Measurements from ENCODE around the gene OSCP1.
"Not testable (repeated sequence)": the region's sequence is repeated elsewhere in the genome, so short reads cannot be mapped to it uniquely, and the experiment has no call there.

Gene OSCP1

GRCh38 chr1:36450270-36450918 is at the start of gene OSCP1:
OSCP1 (minus strand) TSS chr1:36450451; CDS start chr1:36450369, 82 bp downstream.
- peak within 1 kb of the TSS; percentile 78 for H3K9ac ChIP-seq (ENCODE audit: low read length)
- peaks cover 7% of the 10 kb centered on the region for H3K36me3 ChIP-seq (ENCODE audit: insufficient read depth, low read length)
- H3K4me1 ChIP-seq (ENCODE audit: insufficient read depth, low read length) = peaks cover 7% of the 10 kb centered on the region
- no peaks in the 10 kb centered on the region for H3K27me3 ChIP-seq (ENCODE audit: control insufficient read depth in 1 of 2, insufficient read depth in 2 of 2, low read length in 2 of 2)
- peak within 1 kb of the TSS; percentile 59 to 91 for H3K4me3 ChIP-seq (ENCODE audit: low read depth in 1 of 2, low read length in 2 of 2)
- peak within 1 kb of the TSS; percentile 86 for H3K27ac ChIP-seq (ENCODE audit: low read depth, low read length)
- H3K9me3 ChIP-seq (ENCODE audit: low read length) = no peaks in the 10 kb centered on the region

- H3K9me3 ChIP-seq (ENCODE audit: low read length) = no peaks in the 10 kb centered on the region
- no peak overlapping the region for H3K27ac ChIP-seq (ENCODE audit: low read depth, low read length)
- H3K4me1 ChIP-seq (ENCODE audit: insufficient read depth, low read length) = no peaks in the 10 kb centered on the region
- H3K27me3 ChIP-seq (ENCODE audit: control insufficient read depth in 1 of 2, insufficient read depth in 2 of 2, low read length in 2 of 2) = peaks cover 0 to 4% of the 10 kb centered on the region in 2 donors
- H3K4me3 ChIP-seq (ENCODE audit: low read depth in 1 of 2, low read length in 2 of 2) = no peak overlapping the region
- no peaks in the 10 kb centered on the region for H3K36me3 ChIP-seq (ENCODE audit: insufficient read depth, low read length)
- no peak overlapping the region for H3K9ac ChIP-seq (ENCODE audit: low read length)
These were observed 47.0 kb upstream of the OSCP1 start for GRCh38 chr1:36497207-36497606.

DNA sequence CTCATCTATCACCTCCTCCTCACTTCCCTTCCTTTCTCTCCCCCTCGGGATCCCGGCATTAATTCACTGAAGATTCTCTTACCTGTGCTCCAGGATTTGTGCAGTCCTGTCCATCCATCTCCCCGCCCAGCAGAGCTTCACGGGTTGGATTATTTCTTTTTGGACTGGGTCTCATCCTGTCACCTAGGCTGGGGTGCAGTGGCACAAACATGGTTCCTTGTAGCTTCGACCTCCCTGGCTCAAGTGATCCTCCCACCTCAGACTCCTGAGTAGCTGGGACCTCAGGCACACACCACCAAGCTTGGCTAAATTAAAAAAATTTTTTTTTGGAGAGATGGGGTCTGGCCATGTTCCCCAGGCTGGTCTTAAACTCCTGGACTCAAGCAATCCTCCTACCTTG is 44.7 kb upstream of the OSCP1 start:
- Histone ChIP-seq H3K4me1 (ENCODE audit: insufficient read depth, low read length) (no peaks in the 10 kb centered on the region), H3K27ac (ENCODE audit: low read depth, low read length) (no peak overlapping the region), H3K36me3 (ENCODE audit: insufficient read depth, low read length) (no peaks in the 10 kb centered on the region), H3K4me3 (ENCODE audit: low read depth in 1 of 2, low read length in 2 of 2) (no peak overlapping the region), H3K9me3 (ENCODE audit: low read length) (no peaks in the 10 kb centered on the region), H3K9ac (ENCODE audit: low read length) (no peak overlapping the region), H3K27me3 (ENCODE audit: control insufficient read depth in 1 of 2, insufficient read depth in 2 of 2, low read length in 2 of 2) (peaks cover 0 to 5% of the 10 kb centered on the region in 2 donors)

- Histone ChIP-seq H3K27ac (ENCODE audit: low read depth, low read length) (no peak overlapping the region), H3K9me3 (ENCODE audit: low read length) (no peaks in the 10 kb centered on the region), H3K4me1 (ENCODE audit: insufficient read depth, low read length) (no peaks in the 10 kb centered on the region), H3K27me3 (ENCODE audit: control insufficient read depth in 1 of 2, insufficient read depth in 2 of 2, low read length in 2 of 2) (peaks cover 0 to 5% of the 10 kb centered on the region in 2 donors), H3K4me3 (ENCODE audit: low read depth in 1 of 2, low read length in 2 of 2) (no peak overlapping the region), H3K9ac (ENCODE audit: low read length) (no peak overlapping the region), H3K36me3 (ENCODE audit: insufficient read depth, low read length) (no peaks in the 10 kb centered on the region)
These were observed 43.3 kb upstream of the OSCP1 start for GRCh38 chr1:36493524-36493923.

DNA sequence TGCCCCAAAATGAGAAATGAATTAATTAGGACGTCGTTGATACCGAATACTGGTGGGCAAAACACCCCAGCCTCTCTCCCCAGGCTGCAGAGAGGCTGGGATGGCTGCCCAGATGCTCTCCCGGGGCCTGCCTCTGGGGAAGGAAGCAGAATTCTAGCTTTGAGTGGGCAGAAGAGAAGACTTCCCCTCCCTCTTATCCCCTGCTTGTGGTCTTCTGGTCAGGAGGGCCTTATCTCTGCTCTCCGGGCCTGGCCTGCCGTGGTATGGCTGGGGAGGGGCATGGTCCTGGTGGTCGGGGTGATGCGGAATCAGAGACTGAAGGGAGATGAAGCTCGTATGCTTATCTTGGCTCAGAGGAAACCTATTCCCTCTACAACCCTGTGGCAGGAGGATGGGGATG is 42.2 kb upstream of the OSCP1 start:
- no peak overlapping the region for H3K4me3 ChIP-seq (ENCODE audit: low read depth in 1 of 2, low read length in 2 of 2)
- no peaks in the 10 kb centered on the region for H3K9me3 ChIP-seq (ENCODE audit: low read length)
- no peaks in the 10 kb centered on the region for H3K4me1 ChIP-seq (ENCODE audit: insufficient read depth, low read length)
- H3K9ac ChIP-seq (ENCODE audit: low read length) = no peak overlapping the region
- H3K27me3 ChIP-seq (ENCODE audit: control insufficient read depth in 1 of 2, insufficient read depth in 2 of 2, low read length in 2 of 2) = peaks cover 0 to 5% of the 10 kb centered on the region in 2 donors
- H3K36me3 ChIP-seq (ENCODE audit: insufficient read depth, low read length) = no peaks in the 10 kb centered on the region
- H3K27ac ChIP-seq (ENCODE audit: low read depth, low read length) = no peak overlapping the region

DNA sequence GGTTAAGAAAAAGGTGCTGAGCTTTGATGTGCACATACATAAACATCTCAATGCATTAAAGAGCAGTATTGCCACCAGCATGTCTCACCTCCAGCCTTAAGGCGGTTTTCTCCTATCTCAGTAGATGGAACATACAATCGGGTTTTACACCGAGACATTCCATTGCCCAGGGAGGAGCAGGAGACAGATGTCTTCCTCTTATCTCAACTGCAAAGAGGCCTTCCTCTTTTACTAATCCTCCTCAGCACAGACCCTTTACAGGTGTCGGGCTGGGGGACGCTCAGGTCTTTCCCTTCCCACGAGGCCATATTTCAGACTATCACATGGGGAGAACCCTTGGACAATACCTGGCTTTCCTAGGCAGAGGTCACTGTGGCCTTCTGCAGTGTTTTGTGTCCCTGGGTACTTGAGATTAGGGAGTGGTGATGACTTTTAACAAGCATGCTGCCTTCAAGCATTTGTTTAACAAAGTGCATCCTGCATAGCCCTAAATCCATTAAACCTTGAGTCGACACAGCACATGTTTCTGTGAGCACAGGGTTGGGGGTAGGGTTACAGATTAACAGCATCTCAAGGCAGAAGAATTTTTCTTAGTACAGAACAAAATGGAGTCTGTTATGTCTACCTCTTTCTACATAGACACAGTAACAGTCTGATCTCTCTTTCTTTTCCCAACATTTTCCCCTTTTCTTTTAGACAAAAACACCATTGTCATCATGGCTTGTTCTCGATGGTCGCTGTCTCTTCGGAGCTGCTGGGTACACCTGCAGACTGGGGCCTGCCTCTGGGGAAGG is 39.2 kb upstream of the OSCP1 start:
- not testable (repeated sequence) for H3K27ac ChIP-seq (ENCODE audit: low read depth, low read length); H3K27me3 ChIP-seq (ENCODE audit: control insufficient read depth in 1 of 2, insufficient read depth in 2 of 2, low read length in 2 of 2); H3K36me3 ChIP-seq (ENCODE audit: insufficient read depth, low read length); H3K9me3 ChIP-seq (ENCODE audit: low read length); H3K4me3 ChIP-seq (ENCODE audit: low read depth in 1 of 2, low read length in 2 of 2); H3K9ac ChIP-seq (ENCODE audit: low read length); H3K4me1 ChIP-seq (ENCODE audit: insufficient read depth, low read length)

- Histone ChIP-seq H3K4me3 (ENCODE audit: low read depth in 1 of 2, low read length in 2 of 2) (no peak overlapping the region), H3K27ac (ENCODE audit: low read depth, low read length) (no peak overlapping the region), H3K9ac (ENCODE audit: low read length) (no peak overlapping the region), H3K36me3 (ENCODE audit: insufficient read depth, low read length) (no peaks in the 10 kb centered on the region), H3K27me3 (ENCODE audit: control insufficient read depth in 1 of 2, insufficient read depth in 2 of 2, low read length in 2 of 2) (peaks cover 0 to 5% of the 10 kb centered on the region in 2 donors), H3K9me3 (ENCODE audit: low read length) (no peaks in the 10 kb centered on the region), H3K4me1 (ENCODE audit: insufficient read depth, low read length) (no peaks in the 10 kb centered on the region)
These were observed 37.7 kb upstream of the OSCP1 start for GRCh38 chr1:36487906-36488305.

DNA sequence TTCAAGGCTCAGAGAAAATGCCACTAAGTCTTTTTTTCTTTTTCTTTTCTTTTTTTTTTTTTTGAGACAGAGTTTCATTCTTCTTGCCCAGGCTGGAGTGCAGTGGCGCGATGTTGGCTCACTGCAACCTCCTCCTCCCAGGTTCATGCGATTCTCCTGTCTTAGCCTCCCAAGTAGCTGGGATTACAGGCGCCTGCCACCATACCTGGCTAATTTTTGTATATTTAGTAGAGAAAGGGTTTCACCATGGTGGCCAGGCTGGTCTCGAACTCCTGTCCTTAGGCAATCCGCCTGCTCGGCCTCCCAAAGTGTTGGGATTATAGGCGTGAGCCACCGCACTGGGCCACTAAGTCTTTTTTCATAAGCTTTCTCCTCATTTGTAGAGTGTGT is 37.1 kb upstream of the OSCP1 start:
- not testable (repeated sequence) for H3K27ac ChIP-seq (ENCODE audit: low read depth, low read length); H3K4me3 ChIP-seq (ENCODE audit: low read depth in 1 of 2, low read length in 2 of 2); H3K9me3 ChIP-seq (ENCODE audit: low read length); H3K9ac ChIP-seq (ENCODE audit: low read length); H3K27me3 ChIP-seq (ENCODE audit: control insufficient read depth in 1 of 2, insufficient read depth in 2 of 2, low read length in 2 of 2); H3K36me3 ChIP-seq (ENCODE audit: insufficient read depth, low read length); H3K4me1 ChIP-seq (ENCODE audit: insufficient read depth, low read length)

DNA sequence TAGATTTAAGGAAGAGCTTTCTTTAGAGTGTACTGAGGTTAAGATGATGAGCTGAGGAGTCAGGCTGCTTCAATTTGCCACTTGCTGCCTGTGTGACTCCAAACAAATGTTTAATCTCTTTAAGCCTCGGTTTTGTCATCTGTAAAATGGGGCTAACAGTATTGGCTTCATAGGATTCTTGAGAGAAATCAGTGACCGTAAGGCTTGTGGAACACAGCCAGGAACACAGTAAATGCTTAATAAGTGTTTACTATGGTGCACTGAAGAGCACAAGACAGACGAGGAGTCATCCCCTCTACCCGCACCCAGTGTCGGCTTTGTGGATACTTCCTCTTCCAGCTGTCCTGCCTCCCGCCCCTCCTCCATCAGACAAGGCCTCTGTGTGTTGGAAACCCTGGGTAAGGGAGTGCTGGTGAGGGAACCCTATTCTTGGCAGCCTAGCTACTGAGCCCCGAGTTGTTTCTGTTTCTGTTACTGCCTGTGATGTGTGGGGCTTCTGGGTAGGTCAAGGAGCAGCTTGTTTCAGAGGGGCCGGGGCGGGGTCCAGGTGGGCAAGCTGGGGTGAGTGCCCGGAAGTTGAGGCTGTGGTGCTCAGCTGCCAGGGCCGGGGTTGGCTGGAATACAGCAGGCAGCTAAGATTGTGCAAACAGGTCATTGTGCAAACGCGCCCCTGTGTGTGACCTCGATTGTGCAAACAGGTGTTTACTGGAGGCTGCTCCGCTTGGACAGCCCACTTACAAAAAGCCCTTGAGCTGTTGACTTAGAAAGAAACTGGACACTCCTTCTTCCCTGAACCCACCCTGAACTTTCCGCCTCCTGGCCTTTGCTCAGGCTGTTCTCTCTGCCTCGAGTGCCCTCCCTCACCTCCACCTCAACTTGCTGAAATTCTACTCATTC is 36.4 kb upstream of the OSCP1 start:
- no peaks in the 10 kb centered on the region for H3K36me3 ChIP-seq (ENCODE audit: insufficient read depth, low read length)
- no peaks in the 10 kb centered on the region for H3K27me3 ChIP-seq (ENCODE audit: control insufficient read depth in 1 of 2, insufficient read depth in 2 of 2, low read length in 2 of 2)
- H3K9ac ChIP-seq (ENCODE audit: low read length) = no peak overlapping the region
- no peaks in the 10 kb centered on the region for H3K4me1 ChIP-seq (ENCODE audit: insufficient read depth, low read length)
- H3K9me3 ChIP-seq (ENCODE audit: low read length) = no peaks in the 10 kb centered on the region
- no peak overlapping the region for H3K27ac ChIP-seq (ENCODE audit: low read depth, low read length)
- no peak overlapping the region for H3K4me3 ChIP-seq (ENCODE audit: low read depth in 1 of 2, low read length in 2 of 2)

- H3K27me3 ChIP-seq (ENCODE audit: control insufficient read depth in 1 of 2, insufficient read depth in 2 of 2, low read length in 2 of 2) = no peaks in the 10 kb centered on the region
- no peak overlapping the region for H3K4me3 ChIP-seq (ENCODE audit: low read depth in 1 of 2, low read length in 2 of 2)
- H3K4me1 ChIP-seq (ENCODE audit: insufficient read depth, low read length) = no peaks in the 10 kb centered on the region
- no peak overlapping the region for H3K9ac ChIP-seq (ENCODE audit: low read length)
- H3K27ac ChIP-seq (ENCODE audit: low read depth, low read length) = no peak overlapping the region
- no peaks in the 10 kb centered on the region for H3K36me3 ChIP-seq (ENCODE audit: insufficient read depth, low read length)
- H3K9me3 ChIP-seq (ENCODE audit: low read length) = no peaks in the 10 kb centered on the region
These were observed 35.8 kb upstream of the OSCP1 start for GRCh38 chr1:36486093-36486438.

DNA sequence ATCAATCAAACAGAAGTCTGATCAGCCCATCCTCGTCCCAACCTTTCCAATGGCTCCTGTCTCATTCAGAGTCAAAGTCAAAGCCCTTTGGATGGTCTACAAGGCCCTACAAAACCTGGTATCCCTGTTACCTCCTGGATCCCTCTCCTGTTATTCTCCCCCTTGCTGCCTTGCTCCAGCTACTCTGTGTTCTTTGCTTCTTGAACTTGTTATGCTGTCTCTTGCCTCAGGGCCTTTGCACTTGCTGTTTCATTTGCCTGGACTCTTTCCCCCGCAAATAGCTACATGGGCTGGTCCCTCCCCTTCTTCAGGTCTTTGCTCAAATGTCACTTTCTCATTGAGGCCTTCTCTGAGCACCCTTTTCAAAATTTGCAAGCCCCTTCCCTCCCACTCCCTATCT is 33.8 kb upstream of the OSCP1 start:
- Histone ChIP-seq H3K27me3 (ENCODE audit: control insufficient read depth in 1 of 2, insufficient read depth in 2 of 2, low read length in 2 of 2) (no peaks in the 10 kb centered on the region), H3K4me3 (ENCODE audit: low read depth in 1 of 2, low read length in 2 of 2) (no peak overlapping the region), H3K4me1 (ENCODE audit: insufficient read depth, low read length) (no peaks in the 10 kb centered on the region), H3K27ac (ENCODE audit: low read depth, low read length) (no peak overlapping the region), H3K9ac (ENCODE audit: low read length) (no peak overlapping the region), H3K9me3 (ENCODE audit: low read length) (no peaks in the 10 kb centered on the region), H3K36me3 (ENCODE audit: insufficient read depth, low read length) (no peaks in the 10 kb centered on the region)

Measured in muscle layer of colon (tissue), 2 donors.